HepG2 (cell line): Measurements from ENCODE around the gene KRTAP12-3. TPM values are rescaled to one million over a fixed set of nuclear protein-coding genes. Genes with fewer than 3 reads are reported as not detected.
"Not testable (repeated sequence)": the region's sequence is repeated elsewhere in the genome, so short reads cannot be mapped to it uniquely, and the experiment has no call there.

Experiments
- ATAC-seq: fragments of 200-7000 bp; cut with Tn5 transposase; 3 replicates; pipeline ENCODE4 v1.9.1; 2020; ENCODE audit warnings: mild to moderate bottlenecking, moderate library complexity
- BruUV-seq: library from RNA; stranded (reverse); fragments of 400-500 nt; replicated peaks from 2 replicates; lab custom pipeline; 2021; lab: Mats Ljungman, UMichigan
- CTCF ChIA-PET: fragments of 300-600 bp; formaldehyde crosslinking; extraction: SDS; loops from one replicate; lab custom pipeline; 2021; ENCODE audit warnings: low total read pairs, inconsistent platforms, low intra/inter-chr PET ratio; lab: Yijun Ruan, JAX
- POLR2A ChIA-PET: fragments of 350-600 bp; sonication (Branson Sonifier 250); formaldehyde crosslinking; loops from one replicate; lab custom pipeline; 2020; ENCODE audit warnings: antibody characterized with exemption, inconsistent platforms; lab: Yijun Ruan, JAX
- DNase-seq: peaks from one replicate; pipeline ENCODE4 v3.0.0-alpha.2; 2015; ENCODE audit warnings: low spot score
- FAIRE-seq: peaks from 3 replicates; lab custom pipeline; 2011; peaks lifted over from hg19 to GRCh38; lab: Jason Lieb, UNC
- H2AFZ ChIP-seq: one replicate; pipeline ENCODE4 v1.6.1; 2011; ENCODE audit warnings: low read length, inconsistent platforms
- H3K27ac ChIP-seq: fragments of 300-600 bp; 3 replicates; pipeline ENCODE4 v1.8.0; 2011; ENCODE audit warnings: mixed run types, mild to moderate bottlenecking, mixed read lengths, low read length, inconsistent platforms; ENCODE audit not compliant: insufficient read depth; ENCODE audit errors: extremely low read length
- H3K27me3 ChIP-seq, 2 experiments: fragments of 200-600 bp in 1 of 2; 2 replicates in 1 of 2; 3 replicates in 1 of 2; pipeline versions ENCODE4 v1.6.0 to v1.8.0; 2011; ENCODE audit warnings: low read length in 2 of 2, mild to moderate bottlenecking in 2 of 2, moderate library complexity in 2 of 2, inconsistent platforms in 1 of 2; ENCODE audit not compliant: insufficient read depth in 2 of 2, control insufficient read depth in 1 of 2
- H3K36me3 ChIP-seq, 2 experiments: fragments of 200-600 bp in 1 of 2; replicated peaks in 1 of 2; 2 replicates in 1 of 2; 3 replicates in 1 of 2; pipeline versions ENCODE4 v1.5.1 to v1.8.0; 2011; ENCODE audit warnings: low read length in 2 of 2, inconsistent platforms in 1 of 2; ENCODE audit not compliant: insufficient read depth in 2 of 2, control insufficient read depth in 1 of 2
- H3K4me1 ChIP-seq: 2 replicates; pipeline ENCODE4 v1.5.1; 2012; ENCODE audit warnings: low read length, inconsistent platforms; ENCODE audit not compliant: insufficient read depth
- H3K4me2 ChIP-seq: 2 replicates; pipeline ENCODE4 v1.6.0; 2011; ENCODE audit warnings: low read depth, low read length, inconsistent platforms
- H3K4me3 ChIP-seq, 3 experiments: fragments of 200-600 bp in 1 of 3; sonication (generic), shearing (Covaris generic) in 1 of 3; replicated peaks in 1 of 3; 2 replicates each; pipeline ENCODE4 v1.5.1; 2011 to 2016; ENCODE audit warnings: low read length in 3 of 3, inconsistent platforms in 2 of 3, low read depth in 2 of 3, mild to moderate bottlenecking in 2 of 3, control low read depth in 1 of 3, mixed read lengths in 1 of 3; ENCODE audit not compliant: insufficient read depth in 1 of 3
- H3K79me2 ChIP-seq: one replicate; pipeline ENCODE4 v1.6.1; 2011; ENCODE audit warnings: low read length, inconsistent platforms; ENCODE audit not compliant: insufficient read depth
- H3K9ac ChIP-seq: 2 replicates; pipeline ENCODE4 v1.6.0; 2011; ENCODE audit warnings: mild to moderate bottlenecking, low read depth, low read length, inconsistent platforms; ENCODE audit not compliant: insufficient read depth
- H3K9me3 ChIP-seq: 2 replicates; pipeline ENCODE4 v1.5.1; 2012; ENCODE audit warnings: mild to moderate bottlenecking, low read length
- H4K20me1 ChIP-seq: 2 replicates; pipeline ENCODE4 v1.6.0; 2011; ENCODE audit warnings: inconsistent platforms, mild to moderate bottlenecking, low read length, moderate library complexity; ENCODE audit not compliant: insufficient read depth
- HDAC6 ChIP-seq: fragments of 200-600 bp; sonication (generic); IDR thresholded peaks from 2 replicates; pipeline ENCODE4 v1.7.0; 2017; ENCODE audit warnings: mild to moderate bottlenecking, antibody characterized with exemption, low read length, low read depth
- HOXA7 ChIP-seq: sonication (generic); formaldehyde crosslinking; IDR thresholded peaks from 2 replicates; pipeline ENCODE4 v1.8.1; 2022; ENCODE audit warnings: mild to moderate bottlenecking, missing genetic modification reagents, moderate library complexity
- WGBS: methylation state at CpG from one replicate; pipeline ENCODE4 v1.1.6; 2017; ENCODE audit warnings: low lambda C conversion rate; 5-methylcytosine and 5-hydroxymethylcytosine counted together
- in situ Hi-C: cut with HindIII; loops from 2 replicates; pipeline ENCODE4 v1.10.0; 2017; ENCODE audit warnings: low pct_unique_long_range_greater_than_20kb; ENCODE audit not compliant: extremely low pct_ligation_motif_present
- intact Hi-C: fragments of 100-400 bp; cut with micrococcal nuclease; formaldehyde crosslinking; loops from one replicate; pipeline ENCODE4 v1.10.0; 2022; ENCODE audit not compliant: unreplicated experiment
- polyA plus RNA-seq, 8 experiments: library from polyadenylated mRNA; depleted of rRNA in 3 of 8; stranded (reverse) in 7 of 8; unstranded in 1 of 8; fragments of >200 nt; fragmentation: Illumina TruSeq in 4 of 8; extraction: Trizol in 4 of 8; gene quantifications; 2 replicates each; pipeline versions ENCODE4 v1.2.1 to v1.2.3, GENCODE V29; 2011 to 2016; ENCODE audit warnings: low read depth in 4 of 8, missing spikeins in 1 of 8, mixed read lengths in 1 of 8; ENCODE audit not compliant: insufficient read depth in 1 of 8
- total RNA-seq, 5 experiments: library from RNA; depleted of rRNA; stranded (reverse); fragments of >200 nt; fragmentation: Illumina TruSeq; extraction: Trizol; gene quantifications; 2 replicates each; pipeline ENCODE4 v1.2.3, GENCODE V29; 2016; ENCODE audit warnings: low read depth in 1 of 5

The KRTAP12-3 gene
- total and polyA plus RNA-seq, 2 of the 13 experiments (the other 11 are each of a cell fraction or from before 2014, with no cell fraction given): not detected

GRCh38 chr21:44609193-44609592 lies 48.5 kb upstream of the KRTAP12-3 start:
- intact Hi-C loops (no loop called here), in situ Hi-C loops (no loop called here)
- no peak for ATAC-seq
- BruUV-seq: no TSS peak
- ChIA-PET CTCF (no interaction called here), POLR2A (no interaction called here)
- Histone ChIP-seq H3K27me3 (peaks cover 1 to 2% of the 10 kb centered on the region in 2 experiments; a peak in 3 of 5 replicates), H3K4me3 (no peak overlapping the region), H3K9ac (no peak overlapping the region), H3K27ac (no peak overlapping the region), H4K20me1 (no peaks in the 10 kb centered on the region), H2AFZ (no peak overlapping the region), H3K36me3 (no peaks in the 10 kb centered on the region), H3K4me2 (no peak overlapping the region), H3K9me3 (peaks cover 24% of the 10 kb centered on the region; the same call in 1 of the 2 replicates), H3K4me1 (no peaks in the 10 kb centered on the region), H3K79me2 (no peaks in the 10 kb centered on the region)
- TF ChIP-seq HOXA7 (CRISPR knock-in tag) (no peak), HDAC6 (no peak)
- DNase-seq: no peak
- FAIRE-seq: no peak

- WGBS: 65% methylated on average over 7 of the region's 7 CpGs
- Histone ChIP-seq H3K9me3 (peaks cover 24% of the 10 kb centered on the region; the same call in 1 of the 2 replicates), H3K27me3 (peaks cover 1 to 13% of the 10 kb centered on the region in 2 experiments; a peak in 3 of 5 replicates)
- BruUV-seq, ATAC-seq, CTCF ChIA-PET, POLR2A ChIA-PET, H3K79me2 ChIP-seq, H4K20me1 ChIP-seq, FAIRE-seq, H2AFZ ChIP-seq, DNase-seq, H3K4me1 ChIP-seq, H3K36me3 ChIP-seq, H3K27ac ChIP-seq, H3K9ac ChIP-seq, H3K4me3 ChIP-seq, in situ Hi-C loops, H3K4me2 ChIP-seq, intact Hi-C loops: not testable (repeated sequence)
Observed at GRCh38 chr21:44610157-44610843, 47.4 kb upstream of the KRTAP12-3 start.
